Left hindlimb (tissue), 1 donor: Measurements from ENCODE around the gene BMP6.

Source experiments
- DNase-seq: peaks from one replicate; pipeline ENCODE4 v3.0.0-alpha.2; 2018

The BMP6 gene

GRCh38 chr6:7833751-7834070 lies 107.8 kb downstream of the BMP6 start:
- no peak for DNase-seq

GRCh38 chr6:7836371-7837026 lies 110.6 kb downstream of the BMP6 start:
- no peak for DNase-seq

GRCh38 chr6:7841781-7842468 lies 116.0 kb downstream of the BMP6 start:
- no peak for DNase-seq

- DNase-seq = no peak
Observed at GRCh38 chr6:7846966-7847818, 121.3 kb downstream of the BMP6 start.

GRCh38 chr6:7848229-7848628 lies 122.3 kb downstream of the BMP6 start:
- no peak for DNase-seq

GRCh38 chr6:7851780-7852179 lies 125.9 kb downstream of the BMP6 start:
- DNase-seq = no peak

GRCh38 chr6:7859591-7859990 lies 133.7 kb downstream of the BMP6 start:
- DNase-seq = no peak

GRCh38 chr6:7865781-7866180 lies 139.9 kb downstream of the BMP6 start:
- DNase-seq = no peak

- DNase-seq = no peak
Observed at GRCh38 chr6:7866526-7866925, 140.6 kb downstream of the BMP6 start.

- no peak for DNase-seq
Observed at GRCh38 chr6:7868926-7869325, 143.0 kb downstream of the BMP6 start.

- DNase-seq = no peak
Observed at GRCh38 chr6:7878401-7878964, 152.6 kb downstream of the BMP6 start.

- DNase-seq = no peak
Observed at GRCh38 chr6:7879043-7879442, 153.1 kb downstream of the BMP6 start.

- DNase-seq = no peak
Observed at GRCh38 chr6:7879579-7879978, 153.7 kb downstream of the BMP6 start.

GRCh38 chr6:7879980-7880717 lies 154.2 kb downstream of the BMP6 start:
- no peak for DNase-seq

GRCh38 chr6:7880718-7881107 lies 154.8 kb downstream of the BMP6 start:
- DNase-seq = no peak

- no peak for DNase-seq
Observed at GRCh38 chr6:7881765-7882500, 156.0 kb downstream of the BMP6 start.

- DNase-seq = no peak
Observed at GRCh38 chr6:7882505-7883257, 156.8 kb downstream of the BMP6 start.

- no peak for DNase-seq
Observed at GRCh38 chr6:7883381-7883780, 157.5 kb downstream of the BMP6 start.

- no peak for DNase-seq
Observed at GRCh38 chr6:7886132-7886531, 160.2 kb downstream of the BMP6 start.

GRCh38 chr6:7887278-7887991 lies 161.5 kb downstream of the BMP6 start:
- no peak for DNase-seq
